GM18951 (cell line): Measurements from ENCODE around the gene SLC22A31.
"Not testable (repeated sequence)": the region's sequence is repeated elsewhere in the genome, so short reads cannot be mapped to it uniquely, and the experiment has no call there.

ENCODE experiments used
- POLR2A ChIP-seq: IDR thresholded peaks from 4 replicates; pipeline ENCODE4 v1.6.1; 2011; ENCODE audit warnings: mild to moderate bottlenecking; ENCODE audit not compliant: insufficient read length, insufficient read depth; ENCODE audit errors: extremely low read depth
- in situ Hi-C: fragments of 300-500 bp; cut with MboI; formaldehyde crosslinking; loops from one replicate; pipeline ENCODE4 v1.12.0; 2022; ENCODE audit warnings: low sequenced_read_pairs, mixed read lengths, inconsistent platforms; ENCODE audit not compliant: unreplicated experiment

The SLC22A31 gene

GRCh38 chr16:89200124-89200849, at the start of gene SLC22A31:
SLC22A31 (minus strand) TSS chr16:89200537; CDS start chr16:89200501, 36 bp downstream.
- TF ChIP-seq POLR2A, result no peak
- in situ Hi-C loops, result loop anchor here (25.0 kb wide), 1 partner anchor 388 kb away; the partner anchor contains the start of genes APRT and CDT1

- in situ Hi-C loops, result no loop called here
Observed at GRCh38 chr16:89248196-89248982, 48.1 kb upstream of the SLC22A31 start.

GRCh38 chr16:89247734-89248075, 47.4 kb upstream of the SLC22A31 start:
- in situ Hi-C loops, result not testable (repeated sequence)

More at GRCh38 chr16:89248196-89248982, 48.1 kb upstream of the SLC22A31 start:
- TF ChIP-seq POLR2A, result no peak

- peak; percentile 16 for TF ChIP-seq POLR2A
- in situ Hi-C loops, result no loop called here
Observed at GRCh38 chr16:89246903-89247733, 46.8 kb upstream of the SLC22A31 start.

GRCh38 chr16:89246383-89246902, 46.1 kb upstream of the SLC22A31 start:
- in situ Hi-C loops, result no loop called here
- TF ChIP-seq POLR2A, result no peak

- in situ Hi-C loops, result no loop called here
- TF ChIP-seq POLR2A, result no peak
Observed at GRCh38 chr16:89244754-89245153, 44.4 kb upstream of the SLC22A31 start.

GRCh38 chr16:89244264-89244663, 43.9 kb upstream of the SLC22A31 start:
- in situ Hi-C loops, result not testable (repeated sequence)

GRCh38 chr16:89243664-89244063, 43.3 kb upstream of the SLC22A31 start:
- in situ Hi-C loops, result no loop called here
- TF ChIP-seq POLR2A, result no peak

GRCh38 chr16:89242795-89243200, 42.5 kb upstream of the SLC22A31 start:
- no peak for TF ChIP-seq POLR2A
- in situ Hi-C loops, result no loop called here

GRCh38 chr16:89241187-89242007, 41.1 kb upstream of the SLC22A31 start:
- in situ Hi-C loops, result no loop called here
- peak; percentile 96 for TF ChIP-seq POLR2A

- no peak for TF ChIP-seq POLR2A
- in situ Hi-C loops, result no loop called here
Observed at GRCh38 chr16:89237733-89238132, 37.4 kb upstream of the SLC22A31 start.

GRCh38 chr16:89233678-89234490, 33.5 kb upstream of the SLC22A31 start:
- TF ChIP-seq POLR2A, result no peak
- in situ Hi-C loops, result no loop called here
